Measurements from ENCODE around the gene CAPN13.

DNA sequence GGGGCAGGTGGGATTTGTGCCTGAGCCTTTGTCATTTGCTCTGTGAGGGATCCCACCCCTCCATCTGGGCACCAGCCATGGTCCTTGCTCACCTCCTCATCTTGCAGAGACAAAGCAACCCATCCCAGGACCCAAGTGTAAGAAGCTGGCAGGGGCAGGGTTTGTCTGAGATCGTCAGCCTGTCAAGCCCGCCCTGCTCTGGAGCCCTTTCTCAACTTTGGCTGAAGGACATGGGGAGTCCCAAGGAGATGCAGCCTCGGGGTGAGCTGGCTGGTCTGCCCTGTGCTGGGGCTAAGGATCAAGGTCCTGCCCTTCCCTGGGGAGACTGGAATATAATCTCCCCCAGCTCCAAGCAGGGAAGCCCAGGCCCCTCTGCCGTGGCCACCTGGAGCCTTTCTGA is 86.0 kb downstream of the CAPN13 start:
- TF ChIP-seq CTCF (IDR thresholded peaks at IDR 0.05): no peak
- TF ChIP-seq POLR2A (IDR thresholded peaks at IDR 0.05): no peak

All from esophagus squamous epithelium (tissue), 4 donors.